ENCODE results near the gene FOXK1. TPM values are rescaled to one million over a fixed set of nuclear protein-coding genes. Genes with fewer than 3 reads are reported as not detected.

Gene FOXK1
- total and polyA plus RNA-seq, 2 of the 13 experiments (the other 11 are each of a cell fraction or from before 2014, with no cell fraction given) = 4.6 to 8.8 TPM

GRCh38 chr7:4744391-4745264 lies 62.5 kb downstream of the FOXK1 start (continued):
- TF ChIP-seq ZBTB14 (CRISPR knock-in tag; IDR thresholded peaks at IDR 0.05) (no peak), FIP1L1 (IDR thresholded peaks at IDR 0.05; ENCODE audit: borderline replicate concordance, insufficient read depth, low read depth, low read length) (no peak), ZNF451 (CRISPR knock-in tag; IDR thresholded peaks at IDR 0.05) (no peak), FOXP1 (IDR thresholded peaks at IDR 0.05) (peak; percentile 15; the same call in 1 of the 2 replicates), FOXP1 (CRISPR knock-in tag; IDR thresholded peaks at IDR 0.05) (peak; percentile 92), ZBTB10 (CRISPR knock-in tag; IDR thresholded peaks at IDR 0.05; ENCODE audit: borderline replicate concordance) (no peak), HBP1 (CRISPR knock-in tag; IDR thresholded peaks at IDR 0.05; ENCODE audit: low read depth) (peak; percentile 1; the same call in 1 of the 2 replicates), AGO1 (IDR thresholded peaks at IDR 0.05; ENCODE audit: low read depth, low read length, poor library complexity, severe bottlenecking) (no peak), SKI (IDR thresholded peaks at IDR 0.05; ENCODE audit: partially characterized antibody) (no peak), KMT2A (CRISPR knock-in tag; IDR thresholded peaks at IDR 0.05) (peak; percentile 45; the same call in 1 of the 2 replicates), SRF (IDR thresholded peaks at IDR 0.05; ENCODE audit: low read depth, low read length) (peak; percentile 96), IRF1 (CRISPR knock-in tag; IDR thresholded peaks at IDR 0.05; ENCODE audit: low read depth) (no peak), HOXD1 (CRISPR knock-in tag; IDR thresholded peaks at IDR 0.05) (no peak)
- TF ChIP-seq, protein P1, sequence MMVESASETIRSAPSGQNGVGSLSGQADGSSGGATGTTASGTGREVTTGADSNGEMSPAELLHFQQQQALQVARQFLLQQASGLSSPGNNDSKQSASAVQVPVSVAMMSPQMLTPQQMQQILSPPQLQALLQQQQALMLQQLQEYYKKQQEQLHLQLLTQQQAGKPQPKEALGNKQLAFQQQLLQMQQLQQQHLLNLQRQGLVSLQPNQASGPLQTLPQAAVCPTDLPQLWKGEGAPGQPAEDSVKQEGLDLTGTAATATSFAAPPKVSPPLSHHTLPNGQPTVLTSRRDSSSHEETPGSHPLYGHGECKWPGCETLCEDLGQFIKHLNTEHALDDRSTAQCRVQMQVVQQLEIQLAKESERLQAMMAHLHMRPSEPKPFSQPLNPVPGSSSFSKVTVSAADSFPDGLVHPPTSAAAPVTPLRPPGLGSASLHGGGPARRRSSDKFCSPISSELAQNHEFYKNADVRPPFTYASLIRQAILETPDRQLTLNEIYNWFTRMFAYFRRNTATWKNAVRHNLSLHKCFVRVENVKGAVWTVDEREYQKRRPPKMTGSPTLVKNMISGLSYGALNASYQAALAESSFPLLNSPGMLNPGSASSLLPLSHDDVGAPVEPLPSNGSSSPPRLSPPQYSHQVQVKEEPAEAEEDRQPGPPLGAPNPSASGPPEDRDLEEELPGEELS (CRISPR knock-in tag; IDR thresholded peaks at IDR 0.05) = peak; percentile 96
- TF ChIP-seq, protein P2, sequence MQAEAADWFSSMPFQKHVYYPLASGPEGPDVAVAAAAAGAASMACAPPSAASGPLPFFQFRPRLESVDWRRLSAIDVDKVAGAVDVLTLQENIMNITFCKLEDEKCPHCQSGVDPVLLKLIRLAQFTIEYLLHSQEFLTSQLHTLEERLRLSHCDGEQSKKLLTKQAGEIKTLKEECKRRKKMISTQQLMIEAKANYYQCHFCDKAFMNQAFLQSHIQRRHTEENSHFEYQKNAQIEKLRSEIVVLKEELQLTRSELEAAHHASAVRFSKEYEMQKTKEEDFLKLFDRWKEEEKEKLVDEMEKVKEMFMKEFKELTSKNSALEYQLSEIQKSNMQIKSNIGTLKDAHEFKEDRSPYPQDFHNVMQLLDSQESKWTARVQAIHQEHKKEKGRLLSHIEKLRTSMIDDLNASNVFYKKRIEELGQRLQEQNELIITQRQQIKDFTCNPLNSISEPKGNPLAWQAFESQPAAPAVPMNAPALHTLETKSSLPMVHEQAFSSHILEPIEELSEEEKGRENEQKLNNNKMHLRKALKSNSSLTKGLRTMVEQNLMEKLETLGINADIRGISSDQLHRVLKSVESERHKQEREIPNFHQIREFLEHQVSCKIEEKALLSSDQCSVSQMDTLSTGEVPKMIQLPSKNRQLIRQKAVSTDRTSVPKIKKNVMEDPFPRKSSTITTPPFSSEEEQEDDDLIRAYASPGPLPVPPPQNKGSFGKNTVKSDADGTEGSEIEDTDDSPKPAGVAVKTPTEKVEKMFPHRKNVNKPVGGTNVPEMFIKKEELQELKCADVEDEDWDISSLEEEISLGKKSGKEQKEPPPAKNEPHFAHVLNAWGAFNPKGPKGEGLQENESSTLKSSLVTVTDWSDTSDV (CRISPR knock-in tag; IDR thresholded peaks at IDR 0.05) = no peak
- TF ChIP-seq, protein P3, sequence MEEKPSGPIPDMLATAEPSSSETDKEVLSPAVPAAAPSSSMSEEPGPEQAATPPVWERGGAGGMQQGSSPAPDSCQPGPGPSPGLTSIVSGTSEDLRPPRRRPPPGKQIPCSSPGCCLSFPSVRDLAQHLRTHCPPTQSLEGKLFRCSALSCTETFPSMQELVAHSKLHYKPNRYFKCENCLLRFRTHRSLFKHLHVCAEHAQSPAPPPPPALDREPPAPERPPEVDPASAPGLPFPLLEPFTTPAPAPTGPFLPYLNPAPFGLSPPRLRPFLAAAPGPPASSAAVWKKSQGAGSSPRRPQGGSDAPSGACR (CRISPR knock-in tag; IDR thresholded peaks at IDR 0.05) = no peak

Measured in HepG2 (cell line).